Measurements from ENCODE around the gene MAP7.

The MAP7 gene

GRCh38 chr6:136333824-136334464, 216.3 kb downstream of the MAP7 start:
- H3K27ac ChIP-seq (ENCODE audit: low read depth, low read length) = no peak overlapping the region
- H3K9me3 ChIP-seq (ENCODE audit: control insufficient read depth, insufficient read depth, low read length) = no peaks in the 10 kb centered on the region
- no peak overlapping the region for H3K4me3 ChIP-seq (ENCODE audit: low read length)
- no peak for TF ChIP-seq EZH2phosphoT487 (IDR thresholded peaks at IDR 0.05; ENCODE audit: borderline replicate concordance, low read length)
- no peak for TF ChIP-seq CTCF (IDR thresholded peaks at IDR 0.05; ENCODE audit: low read depth, low read length, poor library complexity, severe bottlenecking)
- no peak overlapping the region for H3K4me2 ChIP-seq (ENCODE audit: low read length)
- no peaks in the 10 kb centered on the region for H3K36me3 ChIP-seq (ENCODE audit: control insufficient read depth, low read length)
- H3K4me1 ChIP-seq (ENCODE audit: control insufficient read depth, low read length) = peaks cover 9% of the 10 kb centered on the region
- no peaks in the 10 kb centered on the region for H3K79me2 ChIP-seq (ENCODE audit: control insufficient read depth, low read length)
- no peaks in the 10 kb centered on the region for H3F3A ChIP-seq (ENCODE audit: control insufficient read depth, insufficient read depth)
- H4K20me1 ChIP-seq (ENCODE audit: control insufficient read depth, insufficient read depth, low read depth, low read length) = no peaks in the 10 kb centered on the region
- H3K9me2 ChIP-seq (replicated peaks; ENCODE audit: control insufficient read depth, low read length) = no peaks in the 10 kb centered on the region
- H3K27me3 ChIP-seq (ENCODE audit: control insufficient read depth, low read length) = no peaks in the 10 kb centered on the region

- H3K4me1 ChIP-seq (ENCODE audit: control insufficient read depth, low read length) = peaks cover 20% of the 10 kb centered on the region
- no peaks in the 10 kb centered on the region for H3K9me3 ChIP-seq (ENCODE audit: control insufficient read depth, insufficient read depth, low read length)
- no peaks in the 10 kb centered on the region for H4K20me1 ChIP-seq (ENCODE audit: control insufficient read depth, insufficient read depth, low read depth, low read length)
- H3K36me3 ChIP-seq (ENCODE audit: control insufficient read depth, low read length) = no peaks in the 10 kb centered on the region
- no peaks in the 10 kb centered on the region for H3F3A ChIP-seq (ENCODE audit: control insufficient read depth, insufficient read depth)
- TF ChIP-seq CTCF (IDR thresholded peaks at IDR 0.05; ENCODE audit: low read depth, low read length, poor library complexity, severe bottlenecking) = no peak
- TF ChIP-seq EZH2phosphoT487 (IDR thresholded peaks at IDR 0.05; ENCODE audit: borderline replicate concordance, low read length) = no peak
- H3K27me3 ChIP-seq (ENCODE audit: control insufficient read depth, low read length) = no peaks in the 10 kb centered on the region
- no peaks in the 10 kb centered on the region for H3K79me2 ChIP-seq (ENCODE audit: control insufficient read depth, low read length)
- H3K4me2 ChIP-seq (ENCODE audit: low read length) = no peak overlapping the region
- no peak overlapping the region for H3K4me3 ChIP-seq (ENCODE audit: low read length)
- H3K27ac ChIP-seq (ENCODE audit: low read depth, low read length) = no peak overlapping the region
- H3K9me2 ChIP-seq (replicated peaks; ENCODE audit: control insufficient read depth, low read length) = no peaks in the 10 kb centered on the region
Observed at GRCh38 chr6:136331461-136331860, 218.8 kb downstream of the MAP7 start.

GRCh38 chr6:136330634-136331033, 219.6 kb downstream of the MAP7 start:
- no peaks in the 10 kb centered on the region for H3K36me3 ChIP-seq (ENCODE audit: control insufficient read depth, low read length)
- no peak for TF ChIP-seq EZH2phosphoT487 (IDR thresholded peaks at IDR 0.05; ENCODE audit: borderline replicate concordance, low read length)
- no peak for TF ChIP-seq CTCF (IDR thresholded peaks at IDR 0.05; ENCODE audit: low read depth, low read length, poor library complexity, severe bottlenecking)
- no peaks in the 10 kb centered on the region for H4K20me1 ChIP-seq (ENCODE audit: control insufficient read depth, insufficient read depth, low read depth, low read length)
- peaks cover 28% of the 10 kb centered on the region for H3K4me1 ChIP-seq (ENCODE audit: control insufficient read depth, low read length)
- H3K27me3 ChIP-seq (ENCODE audit: control insufficient read depth, low read length) = no peaks in the 10 kb centered on the region
- no peaks in the 10 kb centered on the region for H3K9me2 ChIP-seq (replicated peaks; ENCODE audit: control insufficient read depth, low read length)
- no peak overlapping the region for H3K4me2 ChIP-seq (ENCODE audit: low read length)
- H3K79me2 ChIP-seq (ENCODE audit: control insufficient read depth, low read length) = no peaks in the 10 kb centered on the region
- H3K4me3 ChIP-seq (ENCODE audit: low read length) = no peak overlapping the region
- no peaks in the 10 kb centered on the region for H3F3A ChIP-seq (ENCODE audit: control insufficient read depth, insufficient read depth)
- no peaks in the 10 kb centered on the region for H3K9me3 ChIP-seq (ENCODE audit: control insufficient read depth, insufficient read depth, low read length)
- H3K27ac ChIP-seq (ENCODE audit: low read depth, low read length) = no peak overlapping the region

Measured in DOHH2 (cell line).